Chondrocyte (in vitro differentiated cells): ENCODE results near the gene ADSL. TPM values are rescaled to one million over a fixed set of nuclear protein-coding genes. Genes with fewer than 3 reads are reported as not detected.

ENCODE experiments used
- DNase-seq: peaks from one replicate; pipeline ENCODE4 v3.0.0; 2021; ENCODE audit warnings: mixed read lengths, low spot score
- H3K27ac Mint-ChIP-seq: one replicate; pipeline ENCODE4 v1.8.0; 2021; ENCODE audit warnings: mild to moderate bottlenecking, moderate library complexity, mixed read lengths; ENCODE audit not compliant: unreplicated experiment
- H3K27me3 Mint-ChIP-seq: 2 replicates; pipeline ENCODE4 v1.8.0; 2021; ENCODE audit warnings: low read depth, mixed read lengths
- H3K36me3 Mint-ChIP-seq: 2 replicates; pipeline ENCODE4 v1.8.0; 2021; ENCODE audit warnings: low read depth, mixed read lengths
- H3K4me1 Mint-ChIP-seq: 2 replicates; pipeline ENCODE4 v1.8.0; 2021; ENCODE audit warnings: low read depth, mild to moderate bottlenecking, mixed read lengths
- H3K4me3 Mint-ChIP-seq: one replicate; pipeline ENCODE4 v1.8.0; 2021; ENCODE audit warnings: mild to moderate bottlenecking, moderate library complexity, mixed read lengths; ENCODE audit not compliant: unreplicated experiment
- H3K9me3 Mint-ChIP-seq: 2 replicates; pipeline ENCODE4 v1.8.0; 2021; ENCODE audit warnings: low read depth, mixed read lengths
- total RNA-seq: library from RNA; stranded (reverse); gene quantifications from 3 replicates; pipeline ENCODE4 v1.2.1, GENCODE V29; 2021
- TF ChIP-seq, protein P1 (sequence below): fragments of 200-600 bp; sonication (generic); IDR thresholded peaks from 2 replicates; pipeline ENCODE4 v1.5.0; 2021; ENCODE audit warnings: antibody characterized with exemption, mild to moderate bottlenecking, moderate library complexity

The ADSL gene
- total RNA-seq, 1 donor from 2014 or later: 62.2 TPM

DNA sequence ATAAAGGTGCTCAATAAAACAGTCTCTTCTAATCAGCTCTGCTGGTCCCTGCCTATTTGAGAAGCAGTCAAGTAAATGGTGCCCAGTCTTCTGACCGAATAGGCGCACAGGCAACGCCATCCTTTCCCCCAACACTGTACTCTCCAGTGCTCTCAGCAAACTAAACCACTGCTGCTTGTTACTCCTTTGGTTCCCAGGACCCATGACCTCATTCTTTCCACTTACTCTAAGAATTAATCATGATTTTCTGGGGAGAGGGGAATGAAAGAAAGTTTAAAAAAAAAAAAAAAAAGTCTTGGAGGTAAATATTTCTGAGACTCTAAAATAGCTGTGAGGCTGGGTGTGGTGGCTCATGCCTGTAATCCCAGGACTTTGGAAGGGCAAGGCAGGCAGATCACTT, 87.8 kb downstream of the ADSL start:
- Mint-ChIP-seq H3K27ac (peak overlapping the region; percentile 87), H3K27me3 (no peaks in the 10 kb centered on the region), H3K4me3 (no peak overlapping the region), H3K4me1 (peaks cover 51% of the 10 kb centered on the region), H3K36me3 (peaks cover 16% of the 10 kb centered on the region), H3K9me3 (no peaks in the 10 kb centered on the region)
- DNase-seq: no peak
- TF ChIP-seq, protein P1, sequence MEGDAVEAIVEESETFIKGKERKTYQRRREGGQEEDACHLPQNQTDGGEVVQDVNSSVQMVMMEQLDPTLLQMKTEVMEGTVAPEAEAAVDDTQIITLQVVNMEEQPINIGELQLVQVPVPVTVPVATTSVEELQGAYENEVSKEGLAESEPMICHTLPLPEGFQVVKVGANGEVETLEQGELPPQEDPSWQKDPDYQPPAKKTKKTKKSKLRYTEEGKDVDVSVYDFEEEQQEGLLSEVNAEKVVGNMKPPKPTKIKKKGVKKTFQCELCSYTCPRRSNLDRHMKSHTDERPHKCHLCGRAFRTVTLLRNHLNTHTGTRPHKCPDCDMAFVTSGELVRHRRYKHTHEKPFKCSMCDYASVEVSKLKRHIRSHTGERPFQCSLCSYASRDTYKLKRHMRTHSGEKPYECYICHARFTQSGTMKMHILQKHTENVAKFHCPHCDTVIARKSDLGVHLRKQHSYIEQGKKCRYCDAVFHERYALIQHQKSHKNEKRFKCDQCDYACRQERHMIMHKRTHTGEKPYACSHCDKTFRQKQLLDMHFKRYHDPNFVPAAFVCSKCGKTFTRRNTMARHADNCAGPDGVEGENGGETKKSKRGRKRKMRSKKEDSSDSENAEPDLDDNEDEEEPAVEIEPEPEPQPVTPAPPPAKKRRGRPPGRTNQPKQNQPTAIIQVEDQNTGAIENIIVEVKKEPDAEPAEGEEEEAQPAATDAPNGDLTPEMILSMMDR: no peak

DNA sequence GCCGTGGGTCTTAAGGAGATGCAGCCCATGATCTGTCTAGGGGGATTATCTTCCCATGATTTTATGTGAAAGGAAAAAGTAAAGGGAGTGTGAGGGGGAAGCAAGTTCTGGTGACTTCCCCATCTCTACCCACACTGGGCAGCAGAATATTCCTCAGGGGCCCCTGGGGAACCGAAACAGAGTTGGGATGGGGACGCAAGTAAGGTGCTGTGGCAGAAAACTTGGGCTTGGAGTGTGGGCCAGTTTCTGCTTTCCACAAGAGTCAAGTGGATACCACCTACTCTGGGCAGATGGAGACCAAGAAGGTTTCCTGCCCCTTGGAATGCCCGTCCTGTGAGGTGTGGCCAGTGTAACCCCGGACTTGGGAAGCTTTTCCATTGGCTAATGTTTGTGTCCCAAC, 88.4 kb downstream of the ADSL start:
- no peaks in the 10 kb centered on the region for H3K9me3 Mint-ChIP-seq
- peaks cover 11% of the 10 kb centered on the region for H3K36me3 Mint-ChIP-seq
- H3K4me1 Mint-ChIP-seq: peaks cover 51% of the 10 kb centered on the region
- TF ChIP-seq, protein P1: no peak
- H3K27ac Mint-ChIP-seq: peak overlapping the region; percentile 22
- no peak for DNase-seq
- H3K27me3 Mint-ChIP-seq: no peaks in the 10 kb centered on the region
- no peak overlapping the region for H3K4me3 Mint-ChIP-seq

DNA sequence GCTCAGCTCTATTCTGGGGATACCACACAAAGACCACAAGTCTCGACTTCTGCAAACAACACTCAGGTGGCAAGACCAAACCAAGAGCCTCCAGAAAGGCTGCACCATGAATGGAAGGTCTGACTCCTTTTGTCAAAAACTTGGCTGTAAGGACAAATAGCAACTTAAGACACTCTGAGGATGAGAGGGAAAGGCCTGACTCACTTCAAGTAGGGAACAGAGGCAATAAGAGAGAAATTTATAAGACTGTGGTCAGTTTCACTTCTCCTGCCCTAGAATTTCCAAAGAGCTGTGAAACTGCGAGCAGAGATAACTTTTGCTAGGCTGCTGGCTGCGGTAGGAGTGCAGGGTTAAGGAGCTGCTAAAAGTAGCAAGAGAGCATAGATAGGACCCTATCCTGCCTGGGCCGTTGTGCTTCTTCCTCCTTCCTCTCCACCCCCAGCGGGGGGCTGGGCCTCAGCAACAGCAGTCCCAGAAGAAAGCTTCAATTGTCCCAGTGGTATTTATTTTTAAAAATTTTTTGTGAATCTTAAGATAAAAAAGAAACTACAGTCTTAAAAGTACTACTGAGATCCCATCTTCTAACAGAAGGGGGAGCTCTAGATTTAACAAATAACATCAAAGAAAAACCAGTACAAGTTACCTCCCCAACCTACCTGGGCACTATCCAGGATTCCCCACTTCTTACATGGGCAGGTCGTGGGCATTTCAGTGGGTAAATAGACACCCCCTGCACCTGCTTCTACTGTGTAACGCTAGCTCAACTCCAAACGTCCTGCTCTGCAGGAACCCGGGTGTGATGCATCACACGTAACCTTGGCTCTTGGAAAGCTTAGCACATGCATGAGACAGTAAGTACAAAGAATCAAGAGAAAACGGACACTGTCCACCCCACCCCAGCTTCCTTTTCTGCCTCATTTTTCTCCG, 90.5 kb downstream of the ADSL start:
- Mint-ChIP-seq H3K36me3 (peaks cover 6% of the 10 kb centered on the region), H3K4me1 (peaks cover 48% of the 10 kb centered on the region), H3K4me3 (peak overlapping the region; percentile 41), H3K9me3 (no peaks in the 10 kb centered on the region), H3K27me3 (no peaks in the 10 kb centered on the region), H3K27ac (peak overlapping the region; percentile 82)
- DNase-seq: no peak
- TF ChIP-seq, protein P1: peak; percentile 99

Other genes starting within 250 kb of the ADSL start
- 30.9 to 42.8 TPM (median 35.0 TPM) in 3 replicates for gene TNRC6B, start 168.6 kb upstream of the ADSL start, total RNA-seq
- 59.5 to 80.3 TPM (median 66.7 TPM) in 3 replicates for gene SGSM3, start 24.1 kb downstream of the ADSL start, total RNA-seq